Measurements from ENCODE around the gene POU2F3. TPM values are rescaled to one million over a fixed set of nuclear protein-coding genes. Genes with fewer than 3 reads are reported as not detected.

Gene POU2F3
- total RNA-seq, 1 donor from 2014 or later = not detected

DNA sequence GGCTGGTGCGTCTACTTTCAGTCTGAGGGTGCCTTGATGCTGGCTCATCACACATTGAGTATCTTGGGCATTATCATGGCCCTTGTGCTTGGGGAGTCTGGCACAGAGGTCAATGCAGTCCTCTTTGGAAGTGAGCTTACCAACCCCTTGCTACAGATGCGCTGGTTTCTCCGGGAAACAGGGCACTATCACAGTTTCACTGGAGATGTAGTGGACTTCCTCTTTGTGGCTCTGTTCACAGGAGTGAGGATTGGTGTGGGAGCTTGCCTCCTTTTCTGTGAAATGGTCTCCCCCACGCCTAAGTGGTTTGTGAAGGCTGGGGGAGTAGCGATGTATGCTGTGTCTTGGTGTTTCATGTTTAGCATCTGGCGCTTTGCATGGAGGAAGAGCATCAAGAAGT lies 90.1 kb downstream of the POU2F3 start:
- Mint-ChIP-seq H3K27ac (no peak overlapping the region), H3K9me3 (peaks cover 6% of the 10 kb centered on the region), H3K4me3 (no peak overlapping the region), H3K4me1 (peaks cover 7% of the 10 kb centered on the region), H3K27me3 (peaks cover 54% of the 10 kb centered on the region), H3K36me3 (ENCODE audit: low read depth) (no peaks in the 10 kb centered on the region)
- DNase-seq = no peak
- intact Hi-C loops (cut with micrococcal nuclease) = loop anchor here (10.0 kb wide), 2 partner anchors 475 to 865 kb away; no protein-coding TSS in a partner anchor

DNA sequence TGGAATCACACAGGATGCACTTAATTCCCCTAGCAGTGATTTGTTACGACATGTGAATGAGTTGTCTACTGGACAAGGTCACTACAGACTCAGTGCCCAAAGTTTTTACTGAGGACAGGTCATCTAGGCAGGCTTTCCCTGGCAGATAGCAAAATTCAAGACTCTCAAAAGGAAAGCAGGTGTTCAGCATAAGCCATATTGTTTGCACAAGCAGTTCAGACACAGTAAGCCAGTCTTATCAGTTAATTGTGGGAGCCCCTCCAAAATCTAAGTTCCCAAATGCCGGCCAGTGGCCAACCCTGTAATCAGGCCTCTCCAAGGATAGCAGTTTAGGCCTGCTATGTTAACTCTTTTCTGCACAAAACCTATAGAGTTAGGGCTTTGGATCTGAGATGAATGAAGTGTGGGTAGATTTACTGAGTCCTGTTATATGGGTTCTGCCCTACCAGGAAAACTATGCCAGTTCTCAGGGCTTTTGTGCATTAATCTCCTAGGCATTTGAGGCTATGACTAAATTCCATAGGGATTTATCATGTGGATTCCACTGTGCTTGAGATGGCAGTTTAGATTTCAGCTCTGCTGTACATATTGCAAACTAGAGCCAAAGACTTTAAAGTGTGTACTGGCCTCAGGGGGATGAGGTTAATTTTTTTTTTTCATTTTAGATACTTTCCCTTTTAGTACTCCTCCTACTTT lies 91.5 kb downstream of the POU2F3 start:
- Mint-ChIP-seq H3K4me3 (no peak overlapping the region), H3K4me1 (peaks cover 6% of the 10 kb centered on the region), H3K9me3 (peaks cover 6% of the 10 kb centered on the region), H3K36me3 (ENCODE audit: low read depth) (no peaks in the 10 kb centered on the region), H3K27me3 (peaks cover 47% of the 10 kb centered on the region), H3K27ac (no peak overlapping the region)
- intact Hi-C loops (cut with micrococcal nuclease) = loop anchor here (10.0 kb wide), 2 partner anchors 473 to 863 kb away; no protein-coding TSS in a partner anchor
- DNase-seq = no peak

DNA sequence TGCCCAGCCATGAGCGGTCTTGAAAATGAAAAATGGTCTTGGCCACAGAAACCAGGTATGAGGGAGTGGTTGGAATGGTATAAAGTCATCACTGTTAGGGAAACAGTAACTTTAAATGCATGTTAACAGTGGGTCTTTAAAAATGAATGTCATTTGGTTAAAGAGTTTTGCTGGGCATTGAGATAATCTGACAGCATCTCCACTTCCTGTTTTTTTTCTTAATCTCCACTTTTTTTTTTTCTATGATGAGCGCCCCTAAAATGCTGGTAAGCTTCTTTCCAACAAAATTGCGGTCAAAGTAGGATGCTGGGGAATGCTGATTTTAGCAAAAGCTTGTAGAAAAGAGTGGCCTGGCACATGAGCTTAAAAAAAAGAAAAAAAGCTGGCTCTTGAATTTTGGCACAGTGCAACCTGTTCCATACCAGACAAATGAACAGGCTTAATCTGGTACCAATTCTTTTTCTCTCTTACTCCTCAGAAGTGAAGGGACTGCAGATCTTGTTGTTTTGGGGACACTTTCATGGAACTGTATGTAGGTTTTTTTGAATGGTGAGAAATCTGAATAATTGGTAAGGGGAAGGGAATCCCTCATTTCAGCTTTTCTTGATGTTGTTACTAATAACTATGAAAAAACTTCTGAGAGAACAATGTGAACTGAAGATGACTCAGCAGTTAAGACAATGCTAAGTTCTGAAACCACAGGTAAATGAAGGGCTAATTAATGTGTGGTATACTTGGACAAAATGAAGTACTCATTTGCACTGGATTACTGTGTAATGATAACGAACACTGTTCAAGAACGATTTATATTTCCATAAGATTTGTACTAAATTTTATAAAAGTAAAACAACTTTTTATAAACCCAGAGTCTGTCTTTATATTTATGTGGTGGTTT lies 93.1 kb downstream of the POU2F3 start:
- intact Hi-C loops (cut with micrococcal nuclease) = loop anchor here (10.0 kb wide), 2 partner anchors 472 to 862 kb away; no protein-coding TSS in a partner anchor
- Mint-ChIP-seq H3K27ac (no peak overlapping the region), H3K36me3 (ENCODE audit: low read depth) (peaks cover 6% of the 10 kb centered on the region), H3K4me1 (peaks cover 16% of the 10 kb centered on the region), H3K4me3 (no peak overlapping the region), H3K9me3 (peaks cover 6% of the 10 kb centered on the region), H3K27me3 (peaks cover 46% of the 10 kb centered on the region)
- no peak for DNase-seq

DNA sequence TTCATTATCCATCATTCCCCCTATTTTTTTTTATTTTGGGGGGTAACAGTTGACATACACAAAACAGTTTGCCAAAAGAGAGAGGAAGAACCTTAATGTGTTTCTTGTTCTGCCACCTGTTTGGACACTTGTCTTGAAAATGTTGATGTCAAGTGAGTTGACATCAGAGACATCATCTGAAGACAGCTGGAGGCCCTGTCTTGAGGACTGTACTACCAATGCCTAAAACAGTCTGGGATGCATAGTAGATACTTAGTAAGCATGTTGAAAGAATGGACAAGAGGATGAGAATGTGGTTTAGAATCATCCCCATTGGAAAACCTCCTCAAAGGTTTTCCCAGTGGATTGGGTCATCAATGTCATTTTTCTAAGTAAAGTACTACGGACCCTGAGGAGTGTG lies 93.9 kb downstream of the POU2F3 start:
- H3K27ac Mint-ChIP-seq = no peak overlapping the region
- H3K27me3 Mint-ChIP-seq = peaks cover 48% of the 10 kb centered on the region

DNA sequence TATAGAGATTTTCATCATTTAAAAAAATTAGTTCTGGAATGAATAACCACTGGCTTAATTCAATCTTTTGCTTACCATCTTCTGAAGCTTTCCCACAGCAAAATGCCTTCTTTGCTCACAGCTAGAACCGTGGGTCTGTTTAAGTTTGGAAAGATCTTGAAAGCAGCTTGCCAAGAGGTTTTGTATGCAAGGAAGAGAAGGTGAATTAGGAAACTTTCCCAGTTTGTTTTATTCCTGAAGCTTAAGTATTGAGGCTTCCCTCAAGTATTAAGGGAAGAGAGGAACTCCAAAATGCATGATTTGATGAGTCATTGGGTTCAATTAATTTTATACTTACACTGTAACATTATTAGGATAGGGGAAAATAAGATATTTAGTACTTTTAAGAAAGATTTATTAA lies 94.4 kb downstream of the POU2F3 start:
- intact Hi-C loops (cut with micrococcal nuclease) = loop anchor here (10.0 kb wide), 2 partner anchors 470 to 860 kb away; no protein-coding TSS in a partner anchor
- H3K4me3 Mint-ChIP-seq = no peak overlapping the region
- H3K27me3 Mint-ChIP-seq = peaks cover 46% of the 10 kb centered on the region
- peaks cover 6% of the 10 kb centered on the region for H3K36me3 Mint-ChIP-seq (ENCODE audit: low read depth)
- DNase-seq = no peak
- H3K4me1 Mint-ChIP-seq = peaks cover 20% of the 10 kb centered on the region
- H3K9me3 Mint-ChIP-seq = no peaks in the 10 kb centered on the region
- H3K27ac Mint-ChIP-seq = no peak overlapping the region

More for the DNA sequence above, 93.9 kb downstream of the POU2F3 start:
- DNase-seq = no peak
- no peaks in the 10 kb centered on the region for H3K9me3 Mint-ChIP-seq
- intact Hi-C loops (cut with micrococcal nuclease) = loop anchor here (10.0 kb wide), 2 partner anchors 471 to 861 kb away; no protein-coding TSS in a partner anchor
- H3K36me3 Mint-ChIP-seq (ENCODE audit: low read depth) = peaks cover 6% of the 10 kb centered on the region
- peaks cover 18% of the 10 kb centered on the region for H3K4me1 Mint-ChIP-seq
- H3K4me3 Mint-ChIP-seq = no peak overlapping the region

DNA sequence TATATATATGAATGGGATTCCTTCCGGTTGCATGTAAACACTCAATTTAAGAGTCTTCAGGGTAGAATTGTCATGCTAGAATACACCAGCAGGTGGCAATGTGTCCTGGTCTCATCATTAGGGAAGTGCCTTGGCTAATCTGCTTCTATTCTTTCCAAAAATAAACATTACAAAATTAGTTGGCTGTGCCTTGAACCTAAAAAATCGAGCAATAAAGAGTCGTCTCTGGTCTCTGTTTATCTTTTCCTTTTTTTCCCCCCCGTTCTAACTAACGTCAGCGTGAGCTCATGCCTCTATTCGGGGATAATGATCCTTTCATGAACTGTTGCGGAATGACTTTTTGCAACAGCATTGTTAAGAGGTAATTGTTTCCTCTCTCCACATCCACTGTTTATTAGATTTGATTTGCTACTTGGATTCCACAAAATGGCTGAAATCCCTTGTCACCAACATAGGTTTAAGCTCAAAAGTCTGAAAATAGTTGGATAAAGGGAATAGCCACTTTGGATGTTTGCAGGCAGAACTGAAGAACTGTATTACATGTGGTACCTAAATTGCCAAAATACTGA lies 95.0 kb downstream of the POU2F3 start:
- H3K4me3 Mint-ChIP-seq = peak overlapping the region; percentile 68
- intact Hi-C loops (cut with micrococcal nuclease) = loop anchor here (1.0 to 10.0 kb wide), 3 partner anchors 350 to 860 kb away; no protein-coding TSS in a partner anchor

DNA sequence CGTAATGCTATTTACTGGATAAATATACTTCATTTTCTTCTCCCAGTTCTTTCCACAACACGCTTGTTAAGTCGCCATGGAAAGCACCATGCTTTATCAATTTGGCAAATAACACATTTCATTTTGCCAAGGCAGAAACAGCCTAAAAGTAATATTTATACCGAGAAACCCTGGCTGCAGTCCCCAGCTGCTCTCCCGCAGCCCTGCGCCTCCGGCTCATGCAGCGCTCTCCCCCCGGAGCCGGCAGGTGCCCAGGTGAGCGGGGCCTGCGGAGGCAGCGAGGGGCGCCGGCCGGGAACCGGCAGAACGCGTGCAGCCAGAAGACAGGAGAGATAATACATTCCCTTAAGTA lies 95.6 kb downstream of the POU2F3 start:
- H3K27me3 Mint-ChIP-seq = peaks cover 50% of the 10 kb centered on the region
- H3K27ac Mint-ChIP-seq = no peak overlapping the region
- H3K4me1 Mint-ChIP-seq = peaks cover 29% of the 10 kb centered on the region
- peaks cover 6% of the 10 kb centered on the region for H3K36me3 Mint-ChIP-seq (ENCODE audit: low read depth)
- H3K4me3 Mint-ChIP-seq = peak overlapping the region; percentile 68
- H3K9me3 Mint-ChIP-seq = no peaks in the 10 kb centered on the region
- DNase-seq = no peak
- intact Hi-C loops (cut with micrococcal nuclease) = loop anchor here (1.0 to 10.0 kb wide), 3 partner anchors 350 to 859 kb away; no protein-coding TSS in a partner anchor

More for the DNA sequence above, 95.0 kb downstream of the POU2F3 start:
- peaks cover 27% of the 10 kb centered on the region for H3K4me1 Mint-ChIP-seq
- no peaks in the 10 kb centered on the region for H3K9me3 Mint-ChIP-seq
- H3K27me3 Mint-ChIP-seq = peaks cover 49% of the 10 kb centered on the region
- H3K36me3 Mint-ChIP-seq (ENCODE audit: low read depth) = peaks cover 6% of the 10 kb centered on the region
- H3K27ac Mint-ChIP-seq = peak overlapping the region; percentile 70
- DNase-seq = peak; percentile 90

DNA sequence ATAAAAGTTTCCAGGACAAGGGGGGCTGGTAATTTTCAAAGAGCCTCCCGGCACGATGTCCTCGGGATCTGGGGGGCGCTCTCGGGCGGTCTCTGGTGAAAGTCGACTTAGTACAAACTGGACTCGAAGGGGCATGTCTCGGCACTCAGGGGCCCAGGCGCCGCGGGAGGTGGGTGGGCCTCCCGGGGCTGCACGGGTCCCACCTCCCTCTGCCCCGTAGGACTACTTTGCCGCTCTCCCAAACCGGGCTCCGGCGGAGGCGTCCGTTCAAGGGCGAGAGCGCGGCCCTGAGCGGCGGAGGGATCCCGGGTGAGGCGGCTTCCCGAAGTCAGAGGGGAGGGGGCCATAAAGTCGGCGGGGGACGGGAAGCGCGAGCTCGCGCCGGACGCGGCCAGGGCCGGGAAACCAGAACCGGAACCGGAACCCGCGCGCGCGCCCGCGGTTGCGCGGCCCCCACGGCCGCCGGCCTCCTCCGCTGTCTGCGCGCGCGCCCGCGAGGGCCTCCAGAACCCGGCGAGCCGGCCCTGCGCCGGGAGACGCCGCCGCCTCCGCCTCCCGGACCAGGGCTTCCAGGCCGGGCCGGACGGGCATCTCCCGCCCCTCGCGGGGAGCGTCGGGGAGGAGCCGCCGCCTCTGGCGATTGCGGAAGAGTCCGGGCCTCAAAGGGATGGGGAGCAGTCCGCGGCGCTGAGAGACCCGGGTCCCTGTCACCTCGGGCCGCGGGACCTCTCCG lies 96.1 kb downstream of the POU2F3 start, which contains the start of gene ARHGEF12:
TSS of gene ARHGEF12 (plus strand) at position 506 of the 733 bp plus-strand sequence. CDS start 831 bp downstream, outside the sequence.
- Mint-ChIP-seq H3K27me3 (peaks cover 52% of the 10 kb centered on the region), H3K4me3 (peak within 1 kb of the TSS; percentile 96), H3K36me3 (ENCODE audit: low read depth) (peaks cover 6% of the 10 kb centered on the region), H3K27ac (peak within 1 kb of the TSS; percentile 87), H3K4me1 (peaks cover 30% of the 10 kb centered on the region), H3K9me3 (no peaks in the 10 kb centered on the region)
- DNase-seq = peak; percentile 92
- intact Hi-C loops (cut with micrococcal nuclease) = loop anchor here (1.0 to 10.0 kb wide), 4 partner anchors 97 to 859 kb away; no protein-coding TSS in a partner anchor

DNA sequence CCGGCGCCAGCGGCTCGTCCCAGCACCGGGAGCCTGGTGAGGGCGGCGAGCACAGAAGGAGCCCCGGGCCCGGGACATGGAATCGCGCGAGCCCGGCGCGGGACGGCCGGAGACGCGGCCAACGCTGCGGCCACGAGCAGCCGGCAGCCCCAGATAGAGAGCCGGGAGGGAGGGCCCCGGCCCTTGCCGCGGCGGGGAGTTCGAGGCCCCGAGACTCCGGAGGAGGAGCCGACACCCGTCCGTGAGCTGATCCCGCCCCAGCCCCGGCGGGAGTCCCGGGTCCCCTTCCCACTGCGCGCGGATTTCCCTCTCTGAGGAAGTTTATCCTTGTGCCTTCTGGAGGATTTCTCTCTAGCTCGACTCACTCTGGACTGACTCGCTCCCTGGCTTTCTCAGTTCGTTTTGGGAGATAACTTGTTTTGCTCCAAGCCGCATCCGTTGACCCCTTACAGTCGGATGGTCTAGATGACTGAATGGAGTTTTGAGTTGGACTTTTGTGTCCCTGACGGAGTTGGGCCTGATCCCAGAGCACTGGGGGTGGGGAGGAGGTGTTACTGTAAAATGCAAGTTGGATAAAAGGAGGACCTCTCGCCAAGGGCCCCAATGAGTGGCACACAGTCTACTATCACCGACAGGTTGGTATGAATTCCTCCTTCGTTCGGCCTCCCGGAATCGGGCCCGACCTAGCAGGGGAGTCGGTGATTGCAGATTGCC lies 96.9 kb downstream of the POU2F3 start:
- Mint-ChIP-seq H3K27me3 (peaks cover 54% of the 10 kb centered on the region), H3K36me3 (ENCODE audit: low read depth) (peaks cover 6% of the 10 kb centered on the region), H3K27ac (peak overlapping the region; percentile 87), H3K4me3 (peak overlapping the region; percentile 96), H3K9me3 (no peaks in the 10 kb centered on the region), H3K4me1 (peaks cover 30% of the 10 kb centered on the region)
- intact Hi-C loops (cut with micrococcal nuclease) = loop anchor here (2.0 to 10.0 kb wide), 3 partner anchors 96 to 858 kb away; no protein-coding TSS in a partner anchor
- DNase-seq = peak; percentile 76

DNA sequence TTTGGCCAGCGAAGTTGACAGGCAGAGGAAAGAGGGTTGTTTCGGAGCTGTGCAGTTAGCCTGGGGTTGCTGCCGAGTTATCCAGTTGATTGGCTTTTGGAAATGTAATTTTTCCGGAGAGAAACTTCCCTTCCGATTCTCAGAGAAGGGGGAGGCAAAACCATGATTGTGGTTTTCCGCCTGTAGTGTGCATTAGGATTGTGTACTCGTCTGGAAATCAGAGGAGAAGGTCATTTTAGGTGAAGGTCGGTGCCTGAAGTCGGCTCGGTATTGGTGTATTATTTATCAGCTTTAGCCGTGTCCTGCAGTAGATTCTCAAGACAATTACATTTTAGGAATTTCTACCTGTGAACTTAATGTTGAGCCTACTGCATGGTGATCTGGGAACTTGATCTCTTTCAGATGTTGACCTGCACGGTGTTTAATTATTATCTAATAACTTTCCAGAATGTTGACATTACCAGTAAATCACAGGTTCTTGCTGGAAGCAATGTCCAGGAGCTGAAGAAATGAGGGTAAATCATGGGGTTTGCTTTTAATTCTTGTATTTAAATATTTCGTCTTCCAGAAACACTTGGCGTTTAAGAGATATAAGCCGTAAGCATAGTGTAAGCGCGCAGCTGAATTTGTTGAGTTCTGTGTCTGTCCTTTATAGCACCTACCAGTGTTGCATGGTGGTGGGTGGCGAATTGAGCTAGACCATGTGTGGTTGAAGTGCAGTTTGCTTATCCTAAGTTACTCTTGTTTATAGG lies 97.6 kb downstream of the POU2F3 start:
- H3K27ac Mint-ChIP-seq = peak overlapping the region; percentile 87
- DNase-seq = no peak
- intact Hi-C loops (cut with micrococcal nuclease) = loop anchor here (2.0 to 10.0 kb wide), 3 partner anchors 95 to 857 kb away; no protein-coding TSS in a partner anchor
- peaks cover 6% of the 10 kb centered on the region for H3K9me3 Mint-ChIP-seq
- H3K4me3 Mint-ChIP-seq = peak overlapping the region; percentile 96
- H3K36me3 Mint-ChIP-seq (ENCODE audit: low read depth) = peaks cover 9% of the 10 kb centered on the region
- H3K4me1 Mint-ChIP-seq = peaks cover 30% of the 10 kb centered on the region
- H3K27me3 Mint-ChIP-seq = peaks cover 60% of the 10 kb centered on the region

DNA sequence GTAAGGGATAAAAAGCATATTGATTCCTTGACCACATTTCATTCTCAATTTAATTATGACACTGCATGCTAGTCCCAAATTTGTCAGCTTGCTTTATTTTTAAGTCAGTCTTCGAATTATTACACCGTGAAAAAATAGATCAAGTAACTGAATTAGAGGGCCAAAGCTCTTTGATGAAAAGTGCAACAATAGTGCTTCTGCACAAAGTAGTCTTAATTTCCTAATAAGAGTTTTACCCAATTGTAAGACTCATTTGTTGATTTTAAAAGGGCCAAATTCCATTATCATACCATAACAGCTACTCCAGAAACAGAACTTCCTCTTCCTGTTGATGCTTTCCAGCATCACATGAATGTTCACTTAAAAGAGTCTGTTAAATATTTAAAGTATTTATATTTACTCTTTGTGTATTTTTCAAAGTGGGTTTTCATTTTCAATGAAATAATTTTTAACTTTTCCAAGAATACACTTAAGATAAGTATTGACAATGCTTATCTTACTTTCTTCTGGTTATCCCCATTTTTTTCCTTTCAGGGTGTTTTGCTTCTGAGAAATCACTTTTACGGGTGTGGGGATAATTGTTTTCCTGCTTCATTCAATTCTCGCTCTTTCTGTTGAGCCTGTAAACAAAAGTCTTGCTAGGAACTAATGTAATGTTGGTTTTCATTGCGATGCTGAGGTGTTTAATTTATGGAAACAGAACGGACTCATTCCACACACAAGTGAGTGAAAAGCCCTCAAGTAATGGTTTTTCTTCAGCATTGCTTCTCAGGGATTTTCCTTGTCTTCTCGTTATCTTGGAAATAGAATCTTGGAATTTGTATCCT lies 98.4 kb downstream of the POU2F3 start:
- peaks cover 9% of the 10 kb centered on the region for H3K36me3 Mint-ChIP-seq (ENCODE audit: low read depth)
- DNase-seq = no peak
- peak overlapping the region; percentile 96 for H3K4me3 Mint-ChIP-seq
- no peak overlapping the region for H3K27ac Mint-ChIP-seq
- H3K27me3 Mint-ChIP-seq = peaks cover 56% of the 10 kb centered on the region
- H3K4me1 Mint-ChIP-seq = peaks cover 30% of the 10 kb centered on the region
- intact Hi-C loops (cut with micrococcal nuclease) = loop anchor here (10.0 kb wide), 2 partner anchors 466 to 856 kb away; no protein-coding TSS in a partner anchor
- H3K9me3 Mint-ChIP-seq = peaks cover 6% of the 10 kb centered on the region

Measured in activated CD4-positive, alpha-beta T cell treated with anti-CD3 and anti-CD28 coated beads, Interleukin-2, amount 10 ng/mL, durations not matched to agents 24 days and 14 days (primary cell).